Measurements from ENCODE around the gene ZNF263. TPM values are rescaled to one million over a fixed set of nuclear protein-coding genes. Genes with fewer than 3 reads are reported as not detected.
A peak's percentile ranks its signal among the peaks of the same experiment; 100 is the strongest.

Gene ZNF263
- total and polyA plus RNA-seq, 9 of the 15 experiments (the other 6 are each of a cell fraction or from before 2014, with no cell fraction given) = 4.6 to 48.3 (median 31.8) TPM

- TF ChIP-seq FOXM1 (IDR thresholded peaks at IDR 0.05; ENCODE audit: low read depth) = no peak
- no peak for TF ChIP-seq FOXM1 (CRISPR knock-in tag; IDR thresholded peaks at IDR 0.05; ENCODE audit: low read depth)
- no peak for TF ChIP-seq HDAC8 (tag; IDR thresholded peaks at IDR 0.05)
- no peak for TF ChIP-seq POLR3G (IDR thresholded peaks at IDR 0.05; ENCODE audit: extremely low read depth, insufficient read length, insufficient replicate concordance)
- no peak for TF ChIP-seq AFF4 (CRISPR knock-in tag; IDR thresholded peaks at IDR 0.05)
- no peak for TF ChIP-seq OTX1 (CRISPR knock-in tag; IDR thresholded peaks at IDR 0.05)
- no peak for TF ChIP-seq ELF4 (CRISPR knock-in tag; IDR thresholded peaks at IDR 0.05)
- TF ChIP-seq NFYB (IDR thresholded peaks at IDR 0.05; ENCODE audit: extremely low read depth, insufficient read length) = no peak
- TF ChIP-seq ZNF124 (CRISPR knock-in tag; IDR thresholded peaks at IDR 0.05) = no peak
- no peak for TF ChIP-seq MLX (CRISPR knock-in tag; conservative IDR thresholded peaks at IDR 0.05)
- no peak for TF ChIP-seq RBM39 (optimal IDR thresholded peaks at IDR 0.05; ENCODE audit: low read depth, low read length)
- peak; percentile 75; the same call in 1 of the 2 replicates for TF ChIP-seq JUN (IDR thresholded peaks at IDR 0.05; ENCODE audit: borderline replicate concordance, low read depth, low read length)
- TF ChIP-seq JUN (CRISPR knock-in tag; IDR thresholded peaks at IDR 0.05; ENCODE audit: borderline replicate concordance) = no peak
- no peak; the same call in 1 of the 2 replicates for TF ChIP-seq ZNF121 (CRISPR knock-in tag; conservative IDR thresholded peaks at IDR 0.05)
- TF ChIP-seq ARNT (IDR thresholded peaks at IDR 0.05) = peak in 1 of 2 experiments; percentile 85; a peak in 2 of 4 replicates
- TF ChIP-seq XRCC3 (IDR thresholded peaks at IDR 0.05) = peak; percentile 100
- no peak for TF ChIP-seq ZNF212 (CRISPR knock-in tag; IDR thresholded peaks at IDR 0.05)
- no peak for TF ChIP-seq ZKSCAN3 (CRISPR knock-in tag; IDR thresholded peaks at IDR 0.05)
- TF ChIP-seq E2F3 (CRISPR knock-in tag; IDR thresholded peaks at IDR 0.05) = no peak
These were observed 34.2 kb downstream of the ZNF263 start (continued) for GRCh38 chr16:3317315-3317999.
